Transverse colon (tissue), 4 donors: ENCODE measurements around the gene PAX5. TPM values are rescaled to one million over a fixed set of nuclear protein-coding genes. Genes with fewer than 3 reads are reported as not detected.

Experiments used
- DNase-seq: peaks from one replicate; pipeline ENCODE4 v3.0.0-alpha.2; 2019
- H3K27ac ChIP-seq, 4 donors: fragments of 200-600 bp; sonication (generic); 2 replicates each; pipeline ENCODE4 v1.5.1; 2016 to 2018; ENCODE audit warnings: inconsistent platforms in 4 of 4
- H3K27me3 ChIP-seq: fragments of 200-600 bp; sonication (generic); 2 replicates; pipeline ENCODE4 v1.5.1; 2017; ENCODE audit warnings: inconsistent platforms
- H3K36me3 ChIP-seq, 4 donors: fragments of 200-600 bp; sonication (generic); 2 replicates each; pipeline ENCODE4 v1.5.1; 2017 to 2019; ENCODE audit warnings: inconsistent platforms in 4 of 4
- H3K4me1 ChIP-seq, 4 donors: fragments of 200-600 bp; sonication (generic); 2 replicates each; pipeline ENCODE4 v1.5.1; 2017 to 2020; ENCODE audit warnings: inconsistent platforms in 4 of 4
- H3K4me3 ChIP-seq, 4 donors: fragments of 200-600 bp; sonication (generic); 1 replicate in 1 of 4; 2 replicates in 3 of 4; pipeline versions ENCODE4 v1.5.1 to v1.6.1; 2017 to 2019; ENCODE audit warnings: inconsistent platforms in 4 of 4
- H3K9me3 ChIP-seq, 2 donors: fragments of 200-600 bp; sonication (generic); 2 replicates each; pipeline ENCODE4 v1.5.1; 2017 to 2019; ENCODE audit warnings: inconsistent platforms in 2 of 2
- EP300 ChIP-seq: sonication (generic); formaldehyde crosslinking; IDR thresholded peaks from one replicate; pipeline ENCODE4 v1.6.1; 2017; ENCODE audit warnings: antibody characterized with exemption, low read depth
- POLR2A ChIP-seq: fragments of 450-650 bp; IDR thresholded peaks from one replicate; pipeline ENCODE4 v1.6.1; 2016; ENCODE audit warnings: antibody characterized with exemption, mild to moderate bottlenecking, moderate library complexity
- POLR2AphosphoS5 ChIP-seq, 3 donors: sonication (generic); formaldehyde crosslinking; IDR thresholded peaks; one replicate each; pipeline ENCODE4 v1.6.1; 2016; ENCODE audit warnings: antibody characterized with exemption in 3 of 3
- WGBS, 2 donors: methylation state at CpG; one replicate each; pipeline ENCODE4 v1.1.5; 2018; ENCODE audit warnings: low coverage in 1 of 2; 5-methylcytosine and 5-hydroxymethylcytosine counted together
- in situ Hi-C, 4 donors: fragments of 200-750 bp; cut with MboI; loops; one replicate each; pipeline versions ENCODE4 v1.15.0 to v1.15.1; 2017; ENCODE audit warnings: low sequenced_read_pairs in 3 of 4, low pct_ligation_motif_present in 1 of 4, low pct_unique_long_range_greater_than_20kb in 1 of 4
- intact Hi-C: fragments of 100-400 bp; cut with DNase I; formaldehyde crosslinking; loops from one replicate; pipeline ENCODE4 v1.15.1; 2023; ENCODE audit warnings: low total_unique reads
- total RNA-seq, 4 donors: library from RNA; depleted of rRNA; stranded (reverse); fragments of >200 nt; gene quantifications; one replicate each; pipeline ENCODE4 v1.1.0, GENCODE V29; 2016
- TF ChIP-seq, protein P1 (sequence below), 5 experiments: fragments of 200-600 bp in 3 of 5; fragments of 450-650 bp in 2 of 5; sonication (generic) in 3 of 5; IDR thresholded peaks; 1 replicate in 2 of 5; 2 replicates in 3 of 5; pipeline ENCODE4 v1.5.1; 2016 to 2017; ENCODE audit warnings: antibody characterized with exemption in 5 of 5, inconsistent platforms in 3 of 5, mild to moderate bottlenecking in 2 of 5, moderate library complexity in 1 of 5

The PAX5 gene
- total RNA-seq, 4 donors from 2014 or later: 2.4 to 3.7 TPM; not detected in 2

DNA sequence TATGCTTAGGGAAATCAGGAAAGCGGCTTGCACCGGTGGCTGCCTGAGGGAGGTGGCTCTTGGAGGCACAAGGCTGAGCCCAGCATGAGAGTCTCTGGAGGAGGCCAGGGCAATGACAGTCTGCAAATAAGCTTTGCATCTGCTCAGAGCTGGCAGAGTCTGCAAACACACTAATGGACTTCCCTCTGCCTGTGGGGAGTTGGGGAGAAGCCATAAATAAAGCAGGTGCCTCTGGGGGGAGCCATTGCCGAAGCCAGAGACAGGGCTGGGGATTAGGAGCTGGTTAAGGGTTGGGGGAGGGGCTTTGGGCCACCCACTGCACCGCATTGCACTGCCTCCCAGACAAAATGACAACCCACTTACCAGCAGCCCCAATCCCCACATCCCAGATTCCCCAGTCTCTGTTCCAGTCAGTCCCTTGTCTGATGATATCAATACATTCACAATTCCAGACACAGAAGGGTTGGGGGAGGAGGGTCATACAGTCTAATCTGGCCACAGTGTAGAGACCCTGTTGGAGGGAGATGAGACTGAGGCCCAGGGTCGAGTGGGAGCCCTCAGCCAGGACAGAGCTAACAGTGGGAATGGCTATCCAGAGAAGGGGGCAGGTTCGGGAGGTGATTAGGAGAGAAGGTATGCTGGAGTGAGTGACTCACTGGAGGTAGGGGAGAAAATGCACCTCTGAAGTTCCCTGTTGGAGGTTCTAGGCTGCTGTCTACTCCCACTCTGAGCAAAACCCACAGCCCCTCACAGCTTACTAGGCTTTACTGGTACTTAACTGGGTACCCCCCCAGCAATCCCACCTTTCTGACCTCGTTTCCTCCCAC lies 53.7 kb downstream of the PAX5 start:
- WGBS, 2 donors: 50 to 69% methylated on average over 2 to 7 of the region's 7 CpGs
- in situ Hi-C loops (no loop called here), intact Hi-C loops (no loop called here)
- no peaks in the 10 kb centered on the region for H3K9me3 ChIP-seq
- H3K27ac ChIP-seq: no peak overlapping the region
- H3K36me3 ChIP-seq: no peaks in the 10 kb centered on the region
- H3K27me3 ChIP-seq: peaks cover 55% of the 10 kb centered on the region
- H3K4me1 ChIP-seq: no peaks in the 10 kb centered on the region
- no peak overlapping the region for H3K4me3 ChIP-seq
- DNase-seq: no peak
- TF ChIP-seq, protein P1, sequence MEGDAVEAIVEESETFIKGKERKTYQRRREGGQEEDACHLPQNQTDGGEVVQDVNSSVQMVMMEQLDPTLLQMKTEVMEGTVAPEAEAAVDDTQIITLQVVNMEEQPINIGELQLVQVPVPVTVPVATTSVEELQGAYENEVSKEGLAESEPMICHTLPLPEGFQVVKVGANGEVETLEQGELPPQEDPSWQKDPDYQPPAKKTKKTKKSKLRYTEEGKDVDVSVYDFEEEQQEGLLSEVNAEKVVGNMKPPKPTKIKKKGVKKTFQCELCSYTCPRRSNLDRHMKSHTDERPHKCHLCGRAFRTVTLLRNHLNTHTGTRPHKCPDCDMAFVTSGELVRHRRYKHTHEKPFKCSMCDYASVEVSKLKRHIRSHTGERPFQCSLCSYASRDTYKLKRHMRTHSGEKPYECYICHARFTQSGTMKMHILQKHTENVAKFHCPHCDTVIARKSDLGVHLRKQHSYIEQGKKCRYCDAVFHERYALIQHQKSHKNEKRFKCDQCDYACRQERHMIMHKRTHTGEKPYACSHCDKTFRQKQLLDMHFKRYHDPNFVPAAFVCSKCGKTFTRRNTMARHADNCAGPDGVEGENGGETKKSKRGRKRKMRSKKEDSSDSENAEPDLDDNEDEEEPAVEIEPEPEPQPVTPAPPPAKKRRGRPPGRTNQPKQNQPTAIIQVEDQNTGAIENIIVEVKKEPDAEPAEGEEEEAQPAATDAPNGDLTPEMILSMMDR (IDR thresholded peaks at IDR 0.05): no peak
- TF ChIP-seq POLR2AphosphoS5 (IDR thresholded peaks at IDR 0.05) (no peak), POLR2A (no peak), EP300 (no peak)

DNA sequence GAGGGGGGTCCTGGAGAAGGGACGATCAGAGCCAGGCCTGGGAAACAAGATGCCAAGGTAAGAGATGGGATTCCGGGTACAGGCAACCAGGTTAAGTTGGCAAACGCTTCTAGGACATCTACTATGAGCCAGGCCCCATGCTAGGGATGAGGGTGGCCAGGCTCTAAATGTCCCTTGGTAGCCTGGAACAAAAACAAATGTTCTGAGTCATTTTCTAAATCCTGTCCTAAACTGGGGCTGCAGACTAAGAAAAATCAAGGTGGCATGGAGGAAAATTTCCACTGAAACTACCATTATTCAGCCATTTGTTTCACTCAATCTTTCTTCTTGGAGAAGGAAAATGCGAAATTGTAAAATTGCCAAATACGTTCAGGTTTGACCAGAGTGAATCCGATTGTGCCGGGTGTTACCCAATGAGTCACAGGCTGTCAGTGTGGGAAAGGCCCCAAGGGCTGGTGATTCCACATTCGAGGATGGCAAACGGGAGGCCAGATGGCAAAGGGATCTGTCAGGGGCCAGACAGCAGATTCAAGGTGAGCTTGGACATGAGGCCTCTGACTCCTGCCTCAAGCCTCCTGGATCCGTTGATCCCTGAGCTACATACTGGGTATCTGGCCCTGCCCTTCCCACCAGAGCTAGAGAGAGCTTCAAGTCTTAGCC lies 57.6 kb downstream of the PAX5 start:
- no peak for TF ChIP-seq POLR2A
- TF ChIP-seq POLR2AphosphoS5 (IDR thresholded peaks at IDR 0.05): no peak
- TF ChIP-seq EP300: no peak
- TF ChIP-seq, protein P1 (IDR thresholded peaks at IDR 0.05): no peak
- no peak for DNase-seq
- H3K27me3 ChIP-seq: peaks cover 21% of the 10 kb centered on the region
- intact Hi-C loops (no loop called here), in situ Hi-C loops (no loop called here)
- H3K4me1 ChIP-seq: no peaks in the 10 kb centered on the region
- H3K9me3 ChIP-seq: no peaks in the 10 kb centered on the region
- H3K27ac ChIP-seq: no peak overlapping the region
- no peak overlapping the region for H3K4me3 ChIP-seq
- no peaks in the 10 kb centered on the region for H3K36me3 ChIP-seq
- WGBS, 2 donors: 76 to 87% methylated on average over 6 to 10 of the region's 10 CpGs

DNA sequence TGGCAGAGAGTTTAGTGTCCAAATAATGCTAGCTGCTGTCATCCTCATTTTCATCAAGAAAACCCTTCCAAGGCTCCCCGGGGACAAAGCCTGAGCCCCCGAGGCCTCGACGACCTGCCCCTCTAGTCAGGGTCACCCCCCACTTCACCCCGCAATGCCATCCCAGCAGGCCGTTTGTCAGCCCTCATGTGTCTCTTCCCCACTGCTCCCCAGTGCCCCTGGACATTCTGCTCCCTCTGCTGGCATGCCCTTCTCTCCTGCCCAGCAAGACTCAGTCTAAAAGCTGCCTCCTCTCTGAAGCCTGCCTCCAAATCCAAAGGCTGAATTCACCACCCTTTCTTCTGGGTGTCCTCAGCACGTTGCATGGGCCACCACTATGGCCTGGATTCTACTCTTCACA lies 59.3 kb downstream of the PAX5 start:
- Histone ChIP-seq H3K9me3 (no peaks in the 10 kb centered on the region), H3K4me3 (no peak overlapping the region), H3K27ac (no peak overlapping the region), H3K36me3 (no peaks in the 10 kb centered on the region), H3K4me1 (no peaks in the 10 kb centered on the region), H3K27me3 (peaks cover 8% of the 10 kb centered on the region)
- DNase-seq: no peak
- TF ChIP-seq POLR2A (no peak), EP300 (no peak), POLR2AphosphoS5 (IDR thresholded peaks at IDR 0.05) (no peak)
- TF ChIP-seq, protein P1 (IDR thresholded peaks at IDR 0.05): no peak
- intact Hi-C loops: no loop called here
- WGBS, 2 donors: 59 to 60% methylated on average over 1 to 7 of the region's 7 CpGs
- in situ Hi-C loops: no loop called here

DNA sequence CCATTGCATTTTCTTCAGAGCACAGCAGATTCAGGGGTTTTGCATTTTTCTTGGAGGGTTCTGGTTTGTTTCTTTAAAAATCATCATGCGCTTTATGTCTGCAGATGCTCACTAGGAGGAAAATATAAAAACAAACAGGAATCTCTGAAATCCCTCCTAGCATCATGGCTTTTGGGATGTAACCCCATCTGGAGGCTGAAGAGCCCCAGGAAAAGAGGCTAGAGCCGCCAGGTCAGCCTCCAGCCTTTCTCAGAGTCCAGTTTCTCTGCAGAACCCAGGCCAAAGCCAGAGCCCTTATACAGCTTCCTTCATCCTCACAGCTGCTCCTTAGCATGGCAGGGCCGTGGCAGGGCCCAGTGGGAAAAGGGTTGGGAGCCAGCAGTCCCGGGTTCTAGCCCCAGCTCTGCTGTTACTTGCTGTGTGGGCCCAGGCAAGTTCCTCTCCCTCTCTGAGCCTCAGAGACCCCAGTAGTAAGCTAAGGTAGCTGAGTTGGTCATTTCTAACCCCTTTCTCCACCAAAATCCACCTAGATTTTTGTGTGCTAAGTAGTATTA lies 62.1 kb downstream of the PAX5 start:
- Histone ChIP-seq H3K4me1 (no peaks in the 10 kb centered on the region), H3K36me3 (no peaks in the 10 kb centered on the region), H3K27me3 (peaks cover 2% of the 10 kb centered on the region), H3K4me3 (no peak overlapping the region), H3K9me3 (no peaks in the 10 kb centered on the region), H3K27ac (no peak overlapping the region)
- TF ChIP-seq EP300: no peak
- no peak for TF ChIP-seq POLR2AphosphoS5 (IDR thresholded peaks at IDR 0.05)
- TF ChIP-seq, protein P1 (IDR thresholded peaks at IDR 0.05): no peak
- no peak for TF ChIP-seq POLR2A
- 59% methylated on average over 4 of the region's 4 CpGs; no CpG with 5 or more reads in 1 of the 2 donors for WGBS, 2 donors
- DNase-seq: no peak
- intact Hi-C loops (no loop called here), in situ Hi-C loops (no loop called here)
